Measurements from ENCODE around the gene SEL1L3.

Gene SEL1L3

DNA sequence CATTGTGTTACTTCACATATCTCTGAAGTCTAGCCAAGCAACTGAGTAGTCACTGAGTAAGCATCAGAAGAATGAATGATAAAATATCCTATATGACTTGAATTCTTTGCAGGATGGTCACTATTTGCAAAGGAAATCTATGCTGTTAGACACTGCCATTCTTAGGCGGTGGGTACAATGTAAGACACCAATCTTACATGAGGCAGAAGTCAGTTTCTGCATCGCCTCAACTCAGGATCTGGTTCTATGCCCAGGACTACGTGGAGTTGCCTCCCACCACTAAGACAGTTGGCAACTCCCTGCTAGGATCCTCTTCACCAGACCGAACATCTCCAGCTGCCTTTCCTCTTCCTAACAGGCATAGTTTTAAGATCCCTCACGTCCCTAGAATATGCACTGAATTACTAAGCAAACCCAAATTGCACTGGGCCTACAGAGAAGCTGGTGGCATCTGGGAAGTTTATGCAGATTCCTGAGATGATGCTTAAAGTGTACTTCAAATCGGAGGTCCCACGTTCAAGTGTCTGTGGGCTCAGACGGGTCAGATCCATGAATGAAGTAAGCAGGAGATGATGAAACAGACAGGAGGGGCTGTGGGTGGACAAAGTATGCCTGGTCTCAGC lies 45.6 kb downstream of the SEL1L3 start:
- no peak for DNase-seq (ENCODE audit: low read depth in 3 of 3)

DNA sequence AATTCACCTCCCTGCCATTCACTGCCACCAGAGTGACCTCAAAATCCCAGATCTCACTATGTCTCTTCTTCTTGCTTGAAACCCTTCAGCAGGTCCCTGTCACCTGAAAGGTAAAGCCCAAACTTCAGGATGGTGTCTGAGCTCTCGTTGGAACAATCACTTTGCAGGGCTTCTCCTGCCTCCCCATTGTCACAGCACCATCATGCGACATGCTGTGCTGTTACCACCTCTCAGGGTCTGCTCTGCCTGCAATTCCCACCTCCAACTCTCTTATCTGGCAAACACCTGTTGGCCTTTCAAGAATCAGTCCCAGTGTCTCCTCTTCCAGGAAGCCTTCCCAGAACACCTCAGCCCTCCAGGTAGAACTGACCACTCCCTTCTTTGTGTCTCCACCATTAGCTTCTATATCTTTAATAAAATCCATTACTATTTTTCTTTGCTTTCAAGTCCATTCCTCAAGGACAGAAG lies 46.2 kb downstream of the SEL1L3 start:
- no peak for DNase-seq (ENCODE audit: low read depth in 3 of 3)

DNA sequence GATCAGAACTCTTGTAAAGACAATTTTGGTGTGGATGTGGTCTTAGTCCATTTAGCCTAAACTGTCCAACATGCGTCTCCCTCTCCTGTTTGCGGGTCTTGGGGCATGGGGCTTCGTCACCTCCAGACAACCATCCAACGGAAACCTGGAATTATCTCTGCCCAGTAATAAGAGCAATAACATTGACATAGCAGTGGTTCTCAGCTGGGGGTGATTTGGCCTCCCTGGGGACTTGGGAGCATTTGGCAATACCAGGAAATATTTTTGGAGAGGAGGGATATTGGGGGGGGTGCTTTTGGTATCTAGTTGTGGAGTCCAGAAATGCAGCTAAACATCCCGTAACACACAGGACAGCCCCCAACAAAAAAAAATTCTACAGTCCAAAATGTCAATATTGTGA lies 47.2 kb downstream of the SEL1L3 start:
- no peak for DNase-seq (ENCODE audit: low read depth in 3 of 3)

DNA sequence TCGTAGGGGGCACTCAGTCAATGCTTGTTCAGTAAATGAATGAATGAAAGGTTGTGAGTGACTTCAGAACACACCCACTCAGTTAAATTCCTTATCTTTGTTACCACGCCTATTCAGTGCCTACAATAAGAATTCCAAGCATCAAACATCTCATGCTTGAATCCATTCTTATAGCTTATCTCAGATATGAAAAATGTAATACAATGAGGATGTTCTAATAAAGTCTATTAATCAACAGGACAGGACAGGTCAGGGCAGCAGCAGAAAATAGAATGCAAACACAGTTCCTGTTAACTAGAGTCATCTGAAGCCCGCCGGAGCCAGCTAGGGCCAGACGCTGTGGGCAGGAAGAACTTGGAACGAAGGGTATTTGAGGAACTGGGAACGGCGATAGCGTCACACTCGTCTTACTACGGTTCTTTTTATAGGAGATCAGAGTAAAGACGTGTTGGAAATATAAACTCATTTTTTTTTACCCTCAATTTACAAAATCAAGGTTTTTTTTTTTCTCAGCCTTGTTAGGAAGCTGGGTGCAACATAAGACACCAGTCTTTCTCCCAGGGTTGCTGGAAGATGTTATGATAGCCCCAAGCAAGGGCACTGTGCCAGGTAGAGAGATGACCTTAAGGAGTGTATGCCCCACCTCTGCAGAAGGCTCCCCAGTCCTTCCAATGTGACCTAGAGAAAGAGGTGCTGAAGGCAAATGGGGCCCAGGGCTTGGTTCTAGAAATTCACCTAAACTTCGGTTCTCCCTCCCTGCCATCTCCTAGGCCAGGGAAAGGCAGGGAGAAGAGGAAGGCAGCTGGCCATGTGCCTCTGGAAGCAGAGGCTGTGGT lies 48.3 kb downstream of the SEL1L3 start:
- no peak for DNase-seq (ENCODE audit: low read depth in 3 of 3)

DNA sequence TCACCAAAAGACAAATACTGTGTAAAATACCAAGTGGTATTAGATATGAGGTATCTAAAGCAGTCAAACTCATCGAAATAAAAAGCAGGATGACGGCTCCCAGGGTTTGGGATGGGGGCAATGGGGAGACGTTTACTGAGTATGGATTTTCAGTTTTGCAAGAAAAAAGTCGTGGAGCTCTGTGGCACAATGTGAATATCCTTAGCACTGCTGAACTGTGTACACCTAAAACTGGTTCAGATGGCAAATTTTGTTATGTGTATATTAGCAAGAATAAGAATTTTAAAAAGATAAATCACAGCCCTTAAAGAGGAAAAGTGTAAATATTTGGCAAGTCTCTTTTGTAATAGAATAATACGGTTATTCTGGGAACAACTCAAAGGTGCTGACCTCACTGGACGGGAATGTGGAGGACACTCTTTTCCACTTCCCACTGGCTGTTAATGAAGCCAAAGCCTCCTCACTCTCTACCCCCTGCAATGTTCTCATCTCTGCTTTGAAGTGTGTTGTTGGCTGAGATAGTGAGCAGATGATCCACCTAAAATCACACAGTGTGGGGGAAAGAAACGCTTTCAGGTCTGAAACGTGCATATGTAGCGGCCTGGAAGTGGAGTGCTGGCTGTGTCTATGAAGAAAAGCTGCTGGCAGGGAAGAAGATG lies 49.2 kb downstream of the SEL1L3 start:
- DNase-seq (ENCODE audit: low read depth in 3 of 3), result no peak

DNA sequence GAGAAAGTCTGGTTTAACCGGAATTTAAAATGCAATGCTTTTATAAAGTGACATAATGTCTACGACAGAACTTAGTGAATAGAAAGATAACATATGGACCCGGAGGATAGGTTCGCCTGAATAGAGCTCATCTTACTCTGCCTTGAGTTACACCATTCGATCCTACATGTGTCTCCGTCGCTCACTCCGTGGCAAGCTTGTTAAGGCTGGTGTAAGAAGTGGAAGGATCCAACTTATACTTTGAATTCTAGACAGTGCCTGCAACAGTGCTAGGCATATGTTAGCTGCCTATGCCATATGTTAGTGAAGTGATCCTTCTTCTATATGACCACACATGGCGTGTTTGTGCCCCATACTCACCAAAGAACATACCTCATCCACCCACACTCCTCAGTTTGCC lies 50.9 kb downstream of the SEL1L3 start:
- no peak for DNase-seq (ENCODE audit: low read depth in 3 of 3)

DNA sequence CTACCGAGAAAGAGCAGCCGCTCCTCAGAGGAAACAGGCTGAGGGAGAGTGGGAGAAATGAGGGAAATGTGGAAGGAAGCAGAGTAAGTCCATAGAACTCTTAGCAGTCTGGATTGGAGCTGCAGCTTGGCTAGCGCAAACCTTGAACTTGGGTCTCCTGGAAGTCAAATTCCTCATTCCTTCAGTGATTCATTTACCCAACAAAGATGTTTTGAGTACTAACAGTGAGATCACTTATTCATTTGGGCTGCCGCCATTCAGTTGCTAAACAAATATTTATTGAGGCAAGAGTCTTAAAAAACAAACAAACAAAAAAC lies 51.5 kb downstream of the SEL1L3 start:
- no peak for DNase-seq (ENCODE audit: low read depth in 3 of 3)

DNA sequence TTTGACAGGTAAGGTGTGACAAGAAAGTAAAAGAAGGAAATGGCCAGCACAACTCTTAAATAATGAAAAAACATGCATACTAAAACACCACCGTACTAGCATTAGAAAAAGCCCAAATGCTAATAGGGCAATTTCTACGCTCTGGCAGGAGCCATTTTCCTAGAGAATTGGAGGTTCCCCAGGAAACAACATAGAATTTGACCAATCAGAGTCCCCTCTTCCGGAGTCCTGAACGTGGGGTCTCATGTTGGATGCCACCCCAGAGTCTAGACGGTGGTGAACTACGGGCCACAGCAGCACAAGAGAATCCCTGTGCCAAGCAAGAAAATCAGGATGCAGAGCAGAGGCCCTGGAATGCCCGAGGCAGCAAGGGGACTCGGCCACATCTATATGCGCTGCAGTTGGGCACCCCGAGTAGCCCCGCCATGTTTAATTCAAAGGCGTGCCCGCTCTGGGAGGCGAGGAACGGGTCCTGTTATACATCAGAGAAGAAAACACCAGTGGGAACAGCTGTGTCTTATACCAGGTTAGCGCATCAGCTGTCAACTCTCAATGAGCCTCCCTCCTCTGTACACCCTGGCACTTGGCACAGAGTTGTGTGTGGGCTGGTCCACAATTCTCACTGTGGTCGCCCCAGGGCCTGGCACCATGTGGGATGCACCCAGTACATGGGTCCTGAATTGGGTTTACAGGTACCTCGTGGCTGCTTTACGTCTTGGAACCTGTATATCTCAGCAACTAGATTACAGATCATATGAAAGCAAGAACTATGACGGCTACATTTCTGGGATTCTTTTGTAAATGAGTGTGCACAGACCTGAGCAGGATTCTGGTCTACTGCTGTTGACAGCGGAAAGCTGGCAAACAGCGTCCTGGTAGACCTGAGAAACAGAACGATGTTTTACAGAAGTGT lies 52.1 kb downstream of the SEL1L3 start:
- no peak for DNase-seq (ENCODE audit: low read depth in 3 of 3)

DNA sequence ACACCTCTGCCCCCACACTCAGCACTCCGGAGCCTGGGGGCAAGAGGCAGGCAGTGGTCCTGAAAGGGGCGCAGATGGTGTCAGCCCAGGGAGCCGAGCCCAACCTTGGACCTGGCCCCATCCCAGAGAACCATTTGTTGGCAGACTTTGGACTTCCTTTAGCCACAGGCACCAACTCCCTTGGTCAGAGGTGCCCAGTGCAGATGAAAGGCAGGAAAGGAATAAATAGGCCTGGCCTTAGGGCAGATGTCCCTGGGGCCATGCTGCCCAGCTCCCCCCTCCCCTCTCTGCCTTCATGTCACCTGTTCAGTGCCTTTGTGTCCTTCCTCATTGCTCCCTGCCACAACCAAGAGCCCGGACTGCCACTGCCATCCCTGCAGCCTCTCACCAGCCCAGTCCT lies 52.8 kb downstream of the SEL1L3 start:
- DNase-seq (ENCODE audit: low read depth in 3 of 3), result no peak

DNA sequence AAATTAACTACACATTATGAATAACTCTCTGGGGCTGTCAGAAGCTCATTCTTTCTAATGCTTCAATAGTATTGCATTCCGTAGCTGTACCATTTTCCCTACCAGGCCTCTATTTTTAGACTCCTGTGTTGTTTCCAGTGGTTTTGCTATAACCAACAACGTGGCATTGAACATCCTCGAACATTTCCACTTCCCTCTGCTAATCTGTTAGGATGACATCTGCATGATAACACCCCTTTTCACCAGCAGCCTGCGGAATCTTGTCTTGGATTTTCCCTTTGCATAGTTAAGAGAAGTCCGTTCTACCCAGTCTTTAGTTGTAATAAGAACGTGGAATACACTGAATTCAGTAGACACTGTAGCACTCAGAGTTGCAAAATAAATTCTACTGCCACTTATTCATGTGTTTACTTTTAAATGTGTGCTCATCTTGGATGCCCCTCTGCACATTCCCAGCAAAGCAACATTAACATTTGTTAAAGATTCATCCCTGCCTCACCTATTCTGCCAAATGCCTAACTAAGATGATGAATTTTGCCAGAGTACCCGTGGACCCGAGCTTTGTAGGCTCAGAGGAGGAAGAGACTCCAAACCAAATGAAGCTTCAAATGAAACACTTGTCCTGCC lies 55.6 kb downstream of the SEL1L3 start:
- DNase-seq (ENCODE audit: low read depth in 3 of 3), result no peak

DNA sequence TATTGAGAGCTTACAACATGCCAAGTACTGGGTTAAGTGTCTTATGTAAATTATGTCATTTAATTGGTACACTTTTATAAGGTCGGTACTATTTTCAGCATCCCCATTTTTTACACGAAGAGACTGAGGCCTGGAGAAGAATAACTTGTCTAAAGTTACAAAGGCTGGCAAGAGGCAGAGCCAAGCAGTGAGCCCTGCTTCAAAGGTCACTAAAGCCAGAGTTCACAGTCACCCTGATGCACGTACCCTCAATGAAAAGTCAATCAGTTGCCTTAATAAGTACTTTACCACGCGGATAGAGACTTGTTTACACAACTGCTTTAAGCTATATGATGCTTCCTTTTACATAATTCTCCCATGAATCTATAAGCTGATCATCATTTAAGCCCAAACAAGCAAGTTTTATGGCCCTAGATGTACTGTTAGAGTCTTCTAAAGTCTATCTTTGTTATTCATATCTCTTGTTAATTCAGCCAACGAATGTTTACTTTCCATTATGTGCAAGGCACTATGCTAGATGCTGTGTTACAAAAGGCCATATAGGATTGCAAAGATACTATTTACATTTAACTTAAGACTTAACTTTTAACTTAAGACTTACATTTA lies 57.4 kb downstream of the SEL1L3 start:
- DNase-seq (ENCODE audit: low read depth in 3 of 3), result no peak

DNA sequence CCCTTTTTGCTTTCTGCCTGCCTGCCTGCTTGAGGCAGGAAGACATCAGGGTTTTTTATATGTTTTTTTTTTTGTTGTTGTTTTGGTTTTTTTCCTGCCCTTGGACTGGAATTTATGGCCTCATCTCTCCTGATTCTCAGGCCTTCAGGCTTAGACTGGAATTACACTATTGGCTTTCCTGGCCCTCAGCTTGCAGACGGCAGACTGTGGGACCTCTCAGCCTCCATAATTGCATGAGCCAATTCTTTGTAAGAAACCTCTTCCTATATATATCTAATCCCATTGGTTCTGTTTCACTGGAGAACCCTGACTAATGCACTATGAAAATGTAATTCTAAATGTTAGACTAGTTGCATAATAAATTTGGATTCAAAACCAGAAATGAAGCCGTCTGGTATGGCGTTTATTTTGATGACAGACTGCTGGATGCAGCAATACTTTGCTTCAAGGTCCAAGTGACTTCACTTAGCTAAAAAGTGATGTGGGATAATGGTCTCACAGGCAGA lies 59.0 kb downstream of the SEL1L3 start:
- DNase-seq (ENCODE audit: low read depth in 3 of 3), result no peak

DNA sequence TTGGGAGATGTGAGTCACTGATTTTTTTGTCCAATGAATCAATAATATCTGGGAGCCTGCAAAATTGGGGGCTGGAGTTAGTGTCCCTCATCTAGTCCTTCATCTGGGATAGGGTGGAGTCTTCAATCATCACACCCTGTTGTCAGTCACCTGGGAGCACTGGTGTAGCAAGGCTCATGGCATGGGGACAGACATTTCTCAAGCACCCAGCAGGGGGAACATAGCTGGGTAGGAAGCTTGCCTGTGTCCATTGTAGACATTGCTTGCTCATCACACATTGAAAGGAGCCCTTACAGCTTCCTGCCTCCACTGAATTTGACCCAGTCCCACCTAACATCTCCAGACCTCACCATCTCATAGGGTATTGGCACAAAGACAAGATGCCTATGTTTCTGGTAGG lies 61.2 kb downstream of the SEL1L3 start:
- no peak for DNase-seq (ENCODE audit: low read depth in 3 of 3)

DNA sequence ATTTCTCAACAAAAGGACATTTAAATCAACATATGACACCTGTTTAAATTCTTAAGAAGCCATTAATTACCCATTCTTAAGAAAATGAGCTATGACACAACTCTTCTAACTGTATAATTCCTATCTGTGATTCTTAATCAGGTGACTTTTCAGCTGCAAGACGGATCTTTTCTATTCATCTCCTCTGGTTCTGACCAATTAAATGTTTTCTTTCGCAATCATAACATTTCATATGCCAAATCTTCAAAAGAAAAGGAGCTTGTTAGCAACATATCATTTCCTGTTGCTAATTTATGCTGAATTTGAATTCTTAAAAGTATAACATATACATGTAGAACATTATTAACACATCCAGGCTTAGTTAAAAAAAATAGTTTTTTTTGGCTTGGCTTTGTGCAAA lies 62.5 kb downstream of the SEL1L3 start:
- DNase-seq (ENCODE audit: low read depth in 3 of 3), result no peak

DNA sequence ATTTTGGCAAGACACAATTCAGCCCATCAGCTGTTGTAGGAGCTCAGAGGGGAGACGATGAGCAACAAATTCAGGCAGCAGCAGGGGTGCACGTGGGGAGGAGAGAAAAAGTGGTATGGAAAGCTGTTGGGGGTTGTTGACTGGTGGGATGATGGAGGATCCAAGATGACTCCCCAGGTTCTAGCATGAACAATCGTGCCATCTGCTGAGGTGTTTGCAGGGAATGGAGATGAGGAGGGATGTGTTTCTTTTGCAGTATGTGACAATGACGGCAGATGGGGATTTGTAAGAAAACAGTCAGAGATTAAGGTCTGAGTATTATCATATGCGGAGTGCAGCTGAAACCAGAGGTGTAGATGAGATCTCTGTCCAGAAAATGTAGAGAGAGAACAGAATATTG lies 63.3 kb downstream of the SEL1L3 start:
- no peak for DNase-seq (ENCODE audit: low read depth in 3 of 3)

DNA sequence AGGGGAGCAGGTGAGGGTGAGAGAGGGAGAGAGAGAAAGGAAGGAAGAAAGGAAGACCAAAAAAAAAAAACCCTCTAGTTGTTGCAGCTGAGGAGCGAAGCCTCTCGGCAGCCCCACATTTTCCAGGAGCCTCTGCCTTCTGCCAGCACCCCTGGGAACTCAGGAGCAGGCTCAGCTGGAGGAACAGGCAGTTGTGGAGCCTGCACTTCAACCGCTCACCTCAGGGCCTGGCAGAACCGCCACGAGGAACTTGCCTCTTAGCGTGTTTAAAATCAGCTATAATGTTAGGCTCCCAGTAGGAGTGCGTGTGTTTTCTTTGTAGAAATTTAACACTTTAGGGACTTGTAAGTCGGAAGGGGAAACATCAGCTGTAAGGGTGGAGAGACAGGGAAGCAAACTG lies 65.7 kb downstream of the SEL1L3 start:
- DNase-seq (ENCODE audit: low read depth in 3 of 3), result no peak

DNA sequence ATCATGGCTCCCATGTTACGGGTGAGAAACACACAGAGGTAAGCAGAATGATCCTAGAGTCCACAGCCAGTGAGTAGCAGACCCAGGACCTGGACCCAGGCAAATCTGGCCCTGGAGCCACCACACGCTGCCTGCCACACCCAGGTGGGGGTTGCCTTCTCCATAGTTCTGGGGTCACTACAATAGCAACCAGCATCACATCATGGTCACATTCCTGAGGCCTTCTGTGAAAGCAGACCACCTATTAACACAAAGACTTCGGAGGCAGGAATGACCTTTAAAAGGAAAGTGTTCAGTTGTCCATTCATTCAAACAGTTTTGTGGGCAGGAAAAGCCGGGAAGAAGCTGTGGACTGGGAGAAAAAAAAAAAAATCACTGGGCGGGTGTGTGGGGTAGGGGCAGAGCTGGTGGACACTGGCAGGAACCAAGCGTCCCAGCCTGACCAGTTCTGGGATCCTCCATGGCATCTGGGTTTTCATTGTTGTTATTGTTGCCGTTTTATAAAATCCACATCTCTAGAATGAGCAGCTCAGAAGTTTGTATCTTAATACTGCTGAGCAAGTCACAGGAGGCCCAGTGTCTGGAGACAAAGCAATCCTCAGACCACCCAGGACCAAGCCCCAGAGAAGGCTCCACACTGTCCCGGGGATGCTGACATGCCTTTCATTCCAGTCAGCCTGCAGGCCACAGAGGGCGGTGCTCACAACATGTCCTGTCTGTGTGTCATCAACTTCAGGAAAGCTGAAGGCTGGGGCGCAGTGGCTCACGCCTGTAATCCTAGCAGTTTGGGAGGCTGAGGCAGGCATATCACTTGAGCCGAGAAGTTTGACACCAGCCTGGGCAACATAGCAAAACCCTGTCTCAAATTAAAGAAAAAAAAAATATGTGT lies 67.0 kb downstream of the SEL1L3 start:
- no peak for DNase-seq (ENCODE audit: low read depth in 3 of 3)

DNA sequence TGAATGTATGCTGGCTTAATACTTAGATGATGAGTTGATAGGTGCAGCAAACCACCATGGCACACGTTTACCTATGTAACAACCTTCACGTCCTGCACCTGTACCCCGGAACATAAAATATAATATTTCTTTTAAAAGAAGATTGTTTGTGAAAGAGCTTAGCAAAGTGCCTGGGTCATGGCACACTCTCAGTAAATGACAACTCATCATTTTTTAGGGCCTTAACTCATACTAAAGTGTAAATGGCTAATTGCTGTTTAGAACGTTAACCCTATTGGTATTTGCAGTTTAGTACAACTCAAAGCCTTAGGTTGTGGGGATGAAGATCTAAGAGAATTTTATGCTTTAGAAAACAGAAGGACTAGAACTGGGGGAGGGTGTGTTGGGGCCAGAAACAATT lies 67.7 kb downstream of the SEL1L3 start:
- no peak for DNase-seq (ENCODE audit: low read depth in 3 of 3)

DNA sequence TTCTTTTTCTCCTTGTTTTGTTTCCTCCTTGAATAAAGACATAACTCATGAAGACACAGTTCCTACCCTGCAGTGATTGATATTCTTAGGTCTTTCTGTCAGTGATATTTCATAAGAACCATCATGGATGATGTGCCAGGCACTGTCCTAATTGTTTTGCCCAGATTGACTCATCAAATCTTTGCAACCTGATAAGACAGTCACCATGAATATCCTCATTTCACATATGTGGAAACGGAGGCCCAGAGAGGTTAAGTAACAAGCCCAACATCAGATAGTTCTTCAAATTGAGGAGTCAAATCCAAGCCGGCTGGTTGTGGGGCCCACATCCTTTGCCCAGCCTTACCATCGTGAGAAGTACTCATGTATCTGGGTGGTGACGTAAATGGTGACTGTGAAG lies 69.9 kb downstream of the SEL1L3 start:
- no peak for DNase-seq (ENCODE audit: low read depth in 3 of 3)
